K562 (cell line): ENCODE results near the gene MUC5AC. TPM values are rescaled to one million over a fixed set of nuclear protein-coding genes. Genes with fewer than 3 reads are reported as not detected.

ENCODE experiments used
- ATAC-seq: fragments of 200-7000 bp; cut with Tn5 transposase; 3 replicates; pipeline ENCODE4 v1.9.1; 2020; ENCODE audit warnings: moderate library complexity
- BruUV-seq: library from RNA; stranded (reverse); fragments of 400-500 nt; replicated peaks from 2 replicates; lab custom pipeline; 2021; lab: Mats Ljungman, UMichigan
- CTCF ChIA-PET: fragments of 300-600 bp; formaldehyde crosslinking; extraction: SDS; loops from one replicate; lab custom pipeline; 2021; ENCODE audit warnings: low intra/inter-chr PET ratio; lab: Yijun Ruan, JAX
- POLR2A ChIA-PET: fragments of 300-600, 350-650 bp; sonication (Branson Sonifier 250); formaldehyde crosslinking; extraction: SDS; loops from one replicate; lab custom pipeline; 2021; ENCODE audit warnings: antibody characterized with exemption, inconsistent platforms; lab: Yijun Ruan, JAX
- DNase-seq, 4 experiments: peaks; one replicate each; pipeline versions ENCODE4 v3.0.0 to v3.0.0-alpha.2; 2011 to 2018; ENCODE audit warnings: low spot score in 3 of 4, mixed read lengths in 3 of 4; ENCODE audit errors: extremely low read depth in 1 of 4
- FAIRE-seq: peaks from 2 replicates; lab custom pipeline; 2011; peaks lifted over from hg19 to GRCh38; lab: Jason Lieb, UNC
- H2AFZ ChIP-seq: 2 replicates; pipeline ENCODE4 v1.6.0; 2011; ENCODE audit warnings: low read depth, low read length, control low read depth, inconsistent platforms
- H3K27ac ChIP-seq: fragments of 200-600 bp; 3 replicates; pipeline ENCODE4 v1.8.0; 2011; ENCODE audit warnings: low read depth, mild to moderate bottlenecking, control low read depth, inconsistent platforms, low read length, moderate library complexity, mixed read lengths; ENCODE audit errors: extremely low read depth
- H3K27me3 ChIP-seq, 2 experiments: fragments of 300-600 bp in 1 of 2; 2 replicates in 1 of 2; 3 replicates in 1 of 2; pipeline versions ENCODE4 v1.6.0 to v1.8.0; 2011; ENCODE audit warnings: inconsistent platforms in 2 of 2, low read length in 2 of 2, mild to moderate bottlenecking in 1 of 2, mixed read lengths in 1 of 2, moderate library complexity in 1 of 2; ENCODE audit not compliant: control insufficient read depth in 2 of 2, insufficient read depth in 2 of 2
- H3K36me3 ChIP-seq: fragments of 300-600 bp; 3 replicates; pipeline ENCODE4 v1.8.0; 2011; ENCODE audit warnings: mild to moderate bottlenecking, low read length, inconsistent platforms; ENCODE audit not compliant: control insufficient read depth, insufficient read depth
- H3K4me1 ChIP-seq, 2 experiments: fragments of 200-600 bp in 1 of 2; replicated peaks in 1 of 2; 2 replicates in 1 of 2; 3 replicates in 1 of 2; pipeline versions ENCODE4 v1.5.1 to v1.8.0; 2011; ENCODE audit warnings: inconsistent platforms in 2 of 2, low read length in 2 of 2, mild to moderate bottlenecking in 1 of 2, mixed read lengths in 1 of 2, moderate library complexity in 1 of 2; ENCODE audit not compliant: control insufficient read depth in 2 of 2, insufficient read depth in 2 of 2
- H3K4me2 ChIP-seq: 2 replicates; pipeline ENCODE4 v1.6.1; 2011; ENCODE audit warnings: low read length, control low read depth, inconsistent platforms, mixed read lengths; ENCODE audit not compliant: insufficient read depth
- H3K4me3 ChIP-seq: fragments of 200-600 bp; sonication (generic), shearing (Covaris generic); 2 replicates; pipeline ENCODE4 v1.5.1; 2016; ENCODE audit warnings: control low read depth, inconsistent platforms
- H3K79me2 ChIP-seq: fragments of 200-600 bp; 3 replicates; pipeline ENCODE4 v1.8.0; 2011; ENCODE audit warnings: low read length, inconsistent platforms; ENCODE audit not compliant: control insufficient read depth, insufficient read depth
- H3K9ac ChIP-seq, 2 experiments: 2 replicates each; pipeline versions ENCODE4 v1.6.0 to v1.6.1; 2011; ENCODE audit warnings: low read depth in 2 of 2, low read length in 2 of 2, control low read depth in 1 of 2, inconsistent platforms in 1 of 2, mild to moderate bottlenecking in 1 of 2, mixed read lengths in 1 of 2; ENCODE audit not compliant: insufficient read depth in 1 of 2
- H3K9me1 ChIP-seq: one replicate; pipeline ENCODE4 v1.6.0; 2011; ENCODE audit warnings: inconsistent platforms, mild to moderate bottlenecking, low read length, moderate library complexity; ENCODE audit not compliant: control insufficient read depth, insufficient read depth
- H3K9me3 ChIP-seq: replicated peaks from 2 replicates; pipeline ENCODE4 v1.5.1; 2011; ENCODE audit warnings: low read depth, low read length, inconsistent platforms; ENCODE audit not compliant: control insufficient read depth, insufficient read depth
- H4K20me1 ChIP-seq: replicated peaks from 2 replicates; pipeline ENCODE4 v1.6.1; 2011; ENCODE audit warnings: low read length, inconsistent platforms, mixed read lengths; ENCODE audit not compliant: control insufficient read depth, insufficient read depth
- DPF2 ChIP-seq: fragments of 450-650 bp; IDR thresholded peaks from 2 replicates; pipeline ENCODE4 v1.6.1; 2016
- FOXJ3 ChIP-seq: sonication (generic); formaldehyde crosslinking; IDR thresholded peaks from 2 replicates; pipeline ENCODE4 v1.4.0; 2020; ENCODE audit warnings: mild to moderate bottlenecking, missing genetic modification reagents
- HOMEZ ChIP-seq: fragments of 250-450 bp; sonication (Bioruptor Pico); IDR thresholded peaks from 2 replicates; pipeline ENCODE4 v1.4.0; 2020; ENCODE audit warnings: mild to moderate bottlenecking, moderate library complexity
- L3MBTL2 ChIP-seq: fragments of 450-650 bp; IDR thresholded peaks from 2 replicates; pipeline ENCODE4 v1.6.1; 2016; ENCODE audit warnings: mild to moderate bottlenecking, moderate library complexity
- MAFG ChIP-seq: fragments of 450-650 bp; conservative IDR thresholded peaks from 2 replicates; pipeline ENCODE4 v1.6.1; 2016; ENCODE audit warnings: missing genetic modification characterization, missing compliant biosample characterization
- PCBP2 ChIP-seq: fragments of 200-400 bp; formaldehyde crosslinking; IDR thresholded peaks from 2 replicates; pipeline ENCODE4 v1.6.1; 2018; ENCODE audit warnings: low read length, low read depth, mild to moderate bottlenecking, moderate library complexity; ENCODE audit not compliant: poor library complexity, severe bottlenecking
- PYGO2 ChIP-seq: fragments of 450-650 bp; IDR thresholded peaks from 2 replicates; pipeline ENCODE4 v1.6.1; 2016; ENCODE audit warnings: mild to moderate bottlenecking, missing genetic modification characterization, moderate library complexity, missing compliant biosample characterization
- RNF2 ChIP-seq: sonication (generic); IDR thresholded peaks from 2 replicates; pipeline ENCODE4 v1.6.1; 2016
- ZKSCAN3 ChIP-seq: fragments of 250-450 bp; sonication (Bioruptor Pico); IDR thresholded peaks from 2 replicates; pipeline ENCODE4 v1.4.0; 2020
- ZNF174 ChIP-seq: fragments of 250-450 bp; sonication (Bioruptor Pico); IDR thresholded peaks from 2 replicates; pipeline ENCODE4 v1.4.0; 2020; ENCODE audit warnings: mild to moderate bottlenecking
- ZNF274 ChIP-seq: IDR thresholded peaks from 2 replicates; pipeline ENCODE4 v1.6.1; 2011; ENCODE audit warnings: low read depth, mild to moderate bottlenecking, low read length, moderate library complexity, borderline replicate concordance
- ZNF507 ChIP-seq: conservative IDR thresholded peaks from 2 replicates; pipeline ENCODE4 v1.6.1; 2017; ENCODE audit warnings: missing genetic modification characterization, missing compliant biosample characterization
- ZNF778 ChIP-seq: fragments of 450-650 bp; formaldehyde crosslinking; IDR thresholded peaks from 2 replicates; pipeline ENCODE4 v1.4.0; 2020; ENCODE audit warnings: mild to moderate bottlenecking, moderate library complexity
- WGBS: fragments of 100-300 bp; shearing (Covaris generic); methylation state at CpG from one replicate; pipeline ENCODE4 v1.1.6; 2016; ENCODE audit warnings: low coverage, mixed read lengths; ENCODE audit not compliant: insufficient coverage; ENCODE audit errors: missing lambda C conversion rate; 5-methylcytosine and 5-hydroxymethylcytosine counted together
- in situ Hi-C: fragments of 300-500 bp; cut with MboI; formaldehyde crosslinking; loops from 4 replicates; pipeline ENCODE4 v1.15.0; 2018; ENCODE audit warnings: inconsistent platforms, mixed read lengths
- intact Hi-C: fragments of 100-400 bp; cut with micrococcal nuclease; formaldehyde crosslinking; loops from 2 replicates; pipeline ENCODE4 v1.14.2; 2022
- polyA plus RNA-seq, 8 experiments: library from polyadenylated mRNA; depleted of rRNA in 4 of 8; stranded (reverse) in 5 of 8; unstranded in 3 of 8; fragments of >200 nt; fragmentation: Nextera tagmentation in 2 of 8; fragmentation: Illumina TruSeq in 1 of 8; extraction: Ambion mirVana in 2 of 8; extraction: Trizol in 1 of 8; gene quantifications; 2 replicates each; pipeline versions ENCODE4 v1.2.1 to v1.2.3, GENCODE V29; 2011 to 2014; ENCODE audit warnings: inconsistent platforms in 1 of 8, missing spikeins in 1 of 8
- total RNA-seq, 7 experiments: library from RNA; depleted of rRNA in 6 of 7; stranded (reverse); fragments of >200 nt in 6 of 7; fragmentation: Illumina TruSeq in 2 of 7; extraction: Trizol in 2 of 7; gene quantifications; 2 replicates each; pipeline versions ENCODE4 v1.2.1 to v1.2.3, GENCODE V29; 2011 to 2021; ENCODE audit warnings: low replicate concordance in 1 of 7
- TF ChIP-seq, protein P1 (sequence below): sonication (generic); formaldehyde crosslinking; IDR thresholded peaks from 2 replicates; pipeline ENCODE4 v1.8.1; 2023; ENCODE audit warnings: missing genetic modification reagents, mild to moderate bottlenecking, borderline replicate concordance
- TF ChIP-seq, protein P2 (sequence below): fragments of 450-650 bp; IDR thresholded peaks from 2 replicates; pipeline ENCODE4 v1.6.1; 2016; ENCODE audit warnings: low read depth, mild to moderate bottlenecking, moderate library complexity

Gene MUC5AC
- total and polyA plus RNA-seq, 9 of the 15 experiments (the other 6 are each of a cell fraction or from before 2014, with no cell fraction given) = not detected

- TF ChIP-seq, protein P1, sequence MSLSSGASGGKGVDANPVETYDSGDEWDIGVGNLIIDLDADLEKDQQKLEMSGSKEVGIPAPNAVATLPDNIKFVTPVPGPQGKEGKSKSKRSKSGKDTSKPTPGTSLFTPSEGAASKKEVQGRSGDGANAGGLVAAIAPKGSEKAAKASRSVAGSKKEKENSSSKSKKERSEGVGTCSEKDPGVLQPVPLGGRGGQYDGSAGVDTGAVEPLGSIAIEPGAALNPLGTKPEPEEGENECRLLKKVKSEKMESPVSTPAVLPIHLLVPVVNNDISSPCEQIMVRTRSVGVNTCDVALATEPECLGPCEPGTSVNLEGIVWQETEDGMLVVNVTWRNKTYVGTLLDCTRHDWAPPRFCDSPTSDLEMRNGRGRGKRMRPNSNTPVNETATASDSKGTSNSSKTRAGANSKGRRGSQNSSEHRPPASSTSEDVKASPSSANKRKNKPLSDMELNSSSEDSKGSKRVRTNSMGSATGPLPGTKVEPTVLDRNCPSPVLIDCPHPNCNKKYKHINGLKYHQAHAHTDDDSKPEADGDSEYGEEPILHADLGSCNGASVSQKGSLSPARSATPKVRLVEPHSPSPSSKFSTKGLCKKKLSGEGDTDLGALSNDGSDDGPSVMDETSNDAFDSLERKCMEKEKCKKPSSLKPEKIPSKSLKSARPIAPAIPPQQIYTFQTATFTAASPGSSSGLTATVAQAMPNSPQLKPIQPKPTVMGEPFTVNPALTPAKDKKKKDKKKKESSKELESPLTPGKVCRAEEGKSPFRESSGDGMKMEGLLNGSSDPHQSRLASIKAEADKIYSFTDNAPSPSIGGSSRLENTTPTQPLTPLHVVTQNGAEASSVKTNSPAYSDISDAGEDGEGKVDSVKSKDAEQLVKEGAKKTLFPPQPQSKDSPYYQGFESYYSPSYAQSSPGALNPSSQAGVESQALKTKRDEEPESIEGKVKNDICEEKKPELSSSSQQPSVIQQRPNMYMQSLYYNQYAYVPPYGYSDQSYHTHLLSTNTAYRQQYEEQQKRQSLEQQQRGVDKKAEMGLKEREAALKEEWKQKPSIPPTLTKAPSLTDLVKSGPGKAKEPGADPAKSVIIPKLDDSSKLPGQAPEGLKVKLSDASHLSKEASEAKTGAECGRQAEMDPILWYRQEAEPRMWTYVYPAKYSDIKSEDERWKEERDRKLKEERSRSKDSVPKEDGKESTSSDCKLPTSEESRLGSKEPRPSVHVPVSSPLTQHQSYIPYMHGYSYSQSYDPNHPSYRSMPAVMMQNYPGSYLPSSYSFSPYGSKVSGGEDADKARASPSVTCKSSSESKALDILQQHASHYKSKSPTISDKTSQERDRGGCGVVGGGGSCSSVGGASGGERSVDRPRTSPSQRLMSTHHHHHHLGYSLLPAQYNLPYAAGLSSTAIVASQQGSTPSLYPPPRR (CRISPR knock-in tag) = no peak
- TF ChIP-seq, all 486 proteins: peak for 0
These were observed 7.6 kb upstream of the MUC5AC start (continued) for GRCh38 chr11:1150116-1150515.

DNA sequence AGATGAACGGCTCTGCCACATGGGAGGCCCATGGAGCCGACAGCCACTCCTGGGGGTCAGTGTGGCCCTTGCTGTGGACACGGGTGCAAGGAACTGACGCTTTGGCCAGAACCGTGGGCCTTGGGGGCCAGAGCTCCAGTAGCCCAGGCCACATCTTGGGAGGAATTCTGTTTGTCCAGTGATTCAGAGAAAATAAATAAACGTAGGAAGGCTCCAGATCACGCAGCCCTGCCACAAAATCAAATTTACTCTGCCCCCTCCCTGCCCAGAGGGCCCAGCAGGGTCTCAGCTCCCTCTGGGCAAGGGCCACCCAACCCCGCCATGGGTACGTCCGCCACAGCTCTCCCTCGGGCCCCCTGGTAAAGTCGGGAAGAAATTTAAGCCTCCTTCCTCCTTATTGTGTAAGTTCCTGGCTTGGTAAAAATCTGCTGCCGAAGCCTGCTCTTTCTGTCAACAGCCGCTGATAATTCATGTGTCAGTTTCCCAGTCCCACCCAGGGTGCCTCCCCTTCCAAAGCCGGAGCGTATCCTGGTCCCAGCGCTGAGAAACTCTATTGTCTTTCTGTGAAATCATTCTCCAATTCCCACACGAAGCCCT is 6.9 kb upstream of the MUC5AC start:
- Histone ChIP-seq H4K20me1 (0 out of 2 replicates have a peak, but pooled peaks cover 5% of the 10 kb centered on the region), H3K36me3 (no peaks in the 10 kb centered on the region), H3K4me1 (peaks cover 0 to 33% of the 10 kb centered on the region in 2 experiments; a peak in 2 of 5 replicates), H3K9ac (no peak overlapping the region), H3K27ac (no peak overlapping the region), H3K9me3 (peaks cover 3% of the 10 kb centered on the region; the same call in 1 of the 2 replicates), H3K9me1 (no peaks in the 10 kb centered on the region), H3K27me3 (peaks cover 8 to 33% of the 10 kb centered on the region in 2 experiments; a peak in 4 of 5 replicates), H2AFZ (no peak overlapping the region), H3K79me2 (no peaks in the 10 kb centered on the region), H3K4me2 (no peak overlapping the region), H3K4me3 (no peak overlapping the region)
- FAIRE-seq (no peak), ATAC-seq (no peak), DNase-seq (no peak)
- in situ Hi-C loops (no loop called here), intact Hi-C loops (no loop called here)
- BruUV-seq = no TSS peak
- WGBS = 3% methylated on average over 14 of the region's 18 CpGs
- ChIA-PET CTCF (no interaction called here), POLR2A (no interaction called here)
- TF ChIP-seq DPF2 (no peak), ZNF507 (tag) (no peak), PYGO2 (tag) (no peak), L3MBTL2 (no peak), ZNF274 (no peak), ZKSCAN3 (CRISPR knock-in tag) (no peak), HOMEZ (CRISPR knock-in tag) (no peak), FOXJ3 (CRISPR knock-in tag) (no peak), PCBP2 (no peak), ZNF778 (CRISPR knock-in tag) (no peak), RNF2 (no peak), ZNF174 (CRISPR knock-in tag) (no peak), MAFG (tag) (no peak)
- TF ChIP-seq, protein P2, sequence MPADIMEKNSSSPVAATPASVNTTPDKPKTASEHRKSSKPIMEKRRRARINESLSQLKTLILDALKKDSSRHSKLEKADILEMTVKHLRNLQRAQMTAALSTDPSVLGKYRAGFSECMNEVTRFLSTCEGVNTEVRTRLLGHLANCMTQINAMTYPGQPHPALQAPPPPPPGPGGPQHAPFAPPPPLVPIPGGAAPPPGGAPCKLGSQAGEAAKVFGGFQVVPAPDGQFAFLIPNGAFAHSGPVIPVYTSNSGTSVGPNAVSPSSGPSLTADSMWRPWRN = no peak
